ENCODE results near the gene CELSR1.
"Not testable (repeated sequence)": the region's sequence is repeated elsewhere in the genome, so short reads cannot be mapped to it uniquely, and the experiment has no call there.

The CELSR1 gene

DNA sequence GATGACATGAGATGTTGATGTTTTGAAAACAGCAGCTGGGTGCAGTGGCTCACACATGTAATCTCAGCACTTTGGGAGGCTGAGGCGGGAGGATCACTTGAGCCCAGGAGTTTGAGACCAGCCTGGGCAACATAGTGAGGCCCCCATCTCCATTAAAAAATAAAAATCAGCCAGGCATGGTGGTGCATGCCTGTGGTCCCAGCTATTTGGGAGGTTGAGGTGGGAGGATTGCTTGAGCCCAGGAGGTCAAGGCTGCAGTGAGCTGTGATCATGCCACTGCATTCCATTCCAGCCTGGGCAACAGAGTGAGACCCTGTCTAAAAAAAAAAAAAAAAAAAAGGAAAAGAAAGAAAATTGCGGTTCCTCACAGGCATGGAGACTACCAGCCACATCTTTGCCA is 224.6 kb downstream of the CELSR1 start:
- not testable (repeated sequence) for DNase-seq

DNA sequence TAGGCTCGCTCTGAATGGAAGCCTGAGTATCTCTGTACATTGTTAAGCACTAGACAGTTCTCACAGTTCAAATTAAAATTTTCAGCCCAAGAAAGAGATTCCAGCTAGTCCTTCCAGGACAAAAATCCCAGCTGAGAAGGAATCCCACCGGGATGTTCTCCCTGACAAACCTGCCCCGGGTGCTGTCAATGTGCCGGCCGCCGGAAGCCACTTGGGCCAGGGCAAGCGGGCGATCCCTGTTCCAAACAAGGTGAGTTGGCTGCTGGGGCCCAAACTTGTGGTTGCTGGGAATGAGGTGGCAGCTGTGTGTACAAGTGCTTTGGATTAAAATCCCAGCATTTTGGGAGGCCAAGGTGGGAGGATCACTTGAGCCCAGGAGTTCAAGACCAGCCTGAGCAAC is 225.4 kb downstream of the CELSR1 start:
- no peak for DNase-seq

All from right forelimb (tissue), 1 donor.